Measurements from ENCODE around the gene SPINK7.

DNA sequence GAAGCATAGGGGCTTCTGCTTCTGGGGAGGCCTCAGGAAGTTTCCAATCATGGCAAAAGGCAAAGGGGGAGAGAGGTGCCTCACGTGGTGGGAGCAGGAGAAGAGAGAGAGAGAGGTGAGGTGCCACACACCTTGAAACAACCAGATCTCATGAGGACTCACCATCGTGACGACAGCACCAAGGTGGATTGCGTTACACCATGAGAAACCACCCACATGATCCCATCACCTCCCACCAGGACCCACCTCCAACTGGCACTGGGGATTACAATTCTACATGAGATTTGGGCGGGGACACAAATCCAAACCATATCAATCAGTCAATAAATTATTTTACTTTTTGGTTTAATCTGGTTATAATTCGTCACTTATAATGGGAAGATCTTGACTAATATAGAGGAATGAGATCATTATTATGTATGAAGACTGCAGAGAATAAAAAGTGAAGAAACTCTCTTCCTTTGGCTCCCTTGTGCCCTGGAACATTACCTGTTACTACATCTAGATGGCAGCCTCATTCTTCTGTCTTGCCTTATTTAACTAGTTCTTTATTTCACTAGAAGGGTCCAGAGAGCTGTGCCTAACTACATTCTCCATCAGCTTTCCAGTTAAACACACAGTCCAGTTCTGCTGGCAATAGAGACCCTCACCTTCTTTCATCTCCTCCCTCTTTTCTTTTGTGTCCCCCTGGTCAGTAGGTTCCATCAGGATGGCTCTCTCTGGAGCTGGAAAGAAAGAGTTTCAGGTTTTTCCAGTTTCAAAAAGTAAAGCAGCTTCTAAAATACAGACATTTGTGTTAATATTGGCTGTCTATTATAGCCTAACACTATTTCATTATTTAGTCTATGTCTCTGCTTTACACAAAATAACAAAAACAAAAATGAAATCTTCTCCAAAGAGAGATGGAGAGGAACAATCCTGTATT, 21.7 kb upstream of the SPINK7 start:
- TF ChIP-seq, protein P1, sequence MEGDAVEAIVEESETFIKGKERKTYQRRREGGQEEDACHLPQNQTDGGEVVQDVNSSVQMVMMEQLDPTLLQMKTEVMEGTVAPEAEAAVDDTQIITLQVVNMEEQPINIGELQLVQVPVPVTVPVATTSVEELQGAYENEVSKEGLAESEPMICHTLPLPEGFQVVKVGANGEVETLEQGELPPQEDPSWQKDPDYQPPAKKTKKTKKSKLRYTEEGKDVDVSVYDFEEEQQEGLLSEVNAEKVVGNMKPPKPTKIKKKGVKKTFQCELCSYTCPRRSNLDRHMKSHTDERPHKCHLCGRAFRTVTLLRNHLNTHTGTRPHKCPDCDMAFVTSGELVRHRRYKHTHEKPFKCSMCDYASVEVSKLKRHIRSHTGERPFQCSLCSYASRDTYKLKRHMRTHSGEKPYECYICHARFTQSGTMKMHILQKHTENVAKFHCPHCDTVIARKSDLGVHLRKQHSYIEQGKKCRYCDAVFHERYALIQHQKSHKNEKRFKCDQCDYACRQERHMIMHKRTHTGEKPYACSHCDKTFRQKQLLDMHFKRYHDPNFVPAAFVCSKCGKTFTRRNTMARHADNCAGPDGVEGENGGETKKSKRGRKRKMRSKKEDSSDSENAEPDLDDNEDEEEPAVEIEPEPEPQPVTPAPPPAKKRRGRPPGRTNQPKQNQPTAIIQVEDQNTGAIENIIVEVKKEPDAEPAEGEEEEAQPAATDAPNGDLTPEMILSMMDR (IDR thresholded peaks at IDR 0.05; ENCODE audit: insufficient read depth, low read length) = peak; percentile 16
- no peak for TF ChIP-seq POLR2AphosphoS5 (IDR thresholded peaks at IDR 0.05; ENCODE audit: low read depth)
- TF ChIP-seq, protein P2, sequence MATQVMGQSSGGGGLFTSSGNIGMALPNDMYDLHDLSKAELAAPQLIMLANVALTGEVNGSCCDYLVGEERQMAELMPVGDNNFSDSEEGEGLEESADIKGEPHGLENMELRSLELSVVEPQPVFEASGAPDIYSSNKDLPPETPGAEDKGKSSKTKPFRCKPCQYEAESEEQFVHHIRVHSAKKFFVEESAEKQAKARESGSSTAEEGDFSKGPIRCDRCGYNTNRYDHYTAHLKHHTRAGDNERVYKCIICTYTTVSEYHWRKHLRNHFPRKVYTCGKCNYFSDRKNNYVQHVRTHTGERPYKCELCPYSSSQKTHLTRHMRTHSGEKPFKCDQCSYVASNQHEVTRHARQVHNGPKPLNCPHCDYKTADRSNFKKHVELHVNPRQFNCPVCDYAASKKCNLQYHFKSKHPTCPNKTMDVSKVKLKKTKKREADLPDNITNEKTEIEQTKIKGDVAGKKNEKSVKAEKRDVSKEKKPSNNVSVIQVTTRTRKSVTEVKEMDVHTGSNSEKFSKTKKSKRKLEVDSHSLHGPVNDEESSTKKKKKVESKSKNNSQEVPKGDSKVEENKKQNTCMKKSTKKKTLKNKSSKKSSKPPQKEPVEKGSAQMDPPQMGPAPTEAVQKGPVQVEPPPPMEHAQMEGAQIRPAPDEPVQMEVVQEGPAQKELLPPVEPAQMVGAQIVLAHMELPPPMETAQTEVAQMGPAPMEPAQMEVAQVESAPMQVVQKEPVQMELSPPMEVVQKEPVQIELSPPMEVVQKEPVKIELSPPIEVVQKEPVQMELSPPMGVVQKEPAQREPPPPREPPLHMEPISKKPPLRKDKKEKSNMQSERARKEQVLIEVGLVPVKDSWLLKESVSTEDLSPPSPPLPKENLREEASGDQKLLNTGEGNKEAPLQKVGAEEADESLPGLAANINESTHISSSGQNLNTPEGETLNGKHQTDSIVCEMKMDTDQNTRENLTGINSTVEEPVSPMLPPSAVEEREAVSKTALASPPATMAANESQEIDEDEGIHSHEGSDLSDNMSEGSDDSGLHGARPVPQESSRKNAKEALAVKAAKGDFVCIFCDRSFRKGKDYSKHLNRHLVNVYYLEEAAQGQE (IDR thresholded peaks at IDR 0.05; ENCODE audit: insufficient replicate concordance, low read depth) = no peak
- TF ChIP-seq SPI1 (IDR thresholded peaks at IDR 0.05; ENCODE audit: borderline replicate concordance, low read depth) = no peak
- TF ChIP-seq GABPA (IDR thresholded peaks at IDR 0.05; ENCODE audit: low read depth) = no peak

Data from HL-60 (cell line).